ENCODE measurements around the gene STRC.
"Not testable (repeated sequence)": the region's sequence is repeated elsewhere in the genome, so short reads cannot be mapped to it uniquely, and the experiment has no call there.

Gene STRC

GRCh38 chr15:43562753-43563152 lies 55.8 kb downstream of the STRC start:
- not testable (repeated sequence) for DNase-seq

DNA sequence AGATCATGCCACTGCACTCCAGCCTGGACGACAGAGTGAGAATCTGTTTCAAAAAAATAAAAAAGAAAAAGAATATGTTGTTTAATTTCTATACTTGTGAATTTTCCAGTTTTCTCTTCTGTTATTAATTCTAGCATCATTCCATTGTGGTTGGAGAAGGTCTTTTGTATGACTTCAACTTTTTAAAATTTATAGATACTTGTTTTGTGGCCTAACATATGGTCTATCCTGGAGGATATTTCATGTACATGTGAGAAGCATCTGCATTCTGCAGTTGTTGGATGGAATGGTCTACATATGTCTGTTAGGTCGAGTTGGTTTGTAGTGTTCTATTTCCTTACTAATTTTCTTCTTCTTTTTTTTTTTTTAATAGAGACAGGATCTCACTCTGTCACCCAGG lies 65.6 kb downstream of the STRC start:
- DNase-seq: no peak

- DNase-seq: no peak
Observed at GRCh38 chr15:43552256-43552655, 66.3 kb downstream of the STRC start.

- DNase-seq: no peak
Observed at GRCh38 chr15:43550527-43551363, 67.9 kb downstream of the STRC start.
